T-helper 22 cell (primary cell): ENCODE measurements around the gene NUP205.
"Not testable (repeated sequence)": the region's sequence is repeated elsewhere in the genome, so short reads cannot be mapped to it uniquely, and the experiment has no call there.

Experiments
- DNase-seq: peaks from one replicate; pipeline ENCODE4 v3.0.0-alpha.2; 2020; ENCODE audit warnings: low read depth

Gene NUP205

DNA sequence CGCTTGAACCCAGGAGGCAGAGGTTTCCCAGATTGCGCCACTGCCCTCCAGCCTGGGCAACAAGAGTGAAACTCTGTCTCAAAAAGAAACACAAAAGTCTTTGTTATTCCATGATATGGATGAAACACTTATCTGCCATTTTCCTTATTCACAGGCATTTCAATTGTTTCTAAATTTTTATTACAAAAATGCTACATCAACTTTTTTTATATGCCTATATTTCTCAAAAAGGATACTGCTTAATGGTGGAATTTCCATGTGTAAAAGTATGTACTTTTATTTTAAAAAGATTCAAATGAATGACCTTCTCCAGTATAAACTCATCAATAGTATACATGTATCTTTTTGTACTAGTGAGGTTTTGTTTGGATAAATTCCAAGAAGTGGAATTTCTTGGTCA lies 62.7 kb downstream of the NUP205 start:
- DNase-seq = no peak

DNA sequence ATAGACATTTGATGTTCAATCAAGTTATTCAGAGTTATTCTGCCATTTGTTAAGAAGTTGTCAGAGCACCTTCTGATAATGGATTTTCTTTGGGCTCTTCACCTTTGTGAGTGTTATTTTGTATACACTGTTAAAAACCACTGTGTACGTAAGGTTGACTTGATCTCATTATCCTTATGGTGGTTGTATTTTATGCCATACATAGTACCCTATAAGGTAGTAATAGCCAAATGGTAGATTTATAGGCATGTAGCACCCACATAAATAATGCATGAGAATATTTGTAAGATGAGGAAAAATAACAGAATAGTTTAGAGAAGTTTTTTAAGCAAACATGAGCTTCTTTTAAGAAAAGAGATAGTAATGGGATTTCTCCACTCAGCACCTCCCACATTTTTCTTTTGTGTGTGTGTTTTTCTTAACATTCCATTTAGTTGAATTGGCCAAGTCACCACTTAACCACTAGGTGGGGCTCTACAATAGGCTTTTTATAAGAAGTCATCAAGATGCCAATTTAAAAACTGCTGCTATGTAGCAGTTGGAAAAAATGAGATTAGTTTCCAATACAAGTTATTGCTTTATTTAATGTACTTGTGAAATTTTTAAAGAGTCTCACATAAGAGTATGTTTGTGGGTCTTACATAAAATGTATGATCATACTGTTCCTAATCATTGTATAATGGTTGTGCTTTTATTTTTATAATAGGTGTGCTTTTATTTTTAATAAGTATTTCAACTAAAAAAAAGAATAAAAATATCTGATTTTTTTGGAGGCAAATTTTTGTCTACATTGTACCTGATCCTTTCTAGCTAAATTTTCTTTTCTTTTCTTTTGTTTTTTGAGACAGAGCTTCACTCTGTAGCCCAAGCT lies 63.5 kb downstream of the NUP205 start:
- no peak for DNase-seq

DNA sequence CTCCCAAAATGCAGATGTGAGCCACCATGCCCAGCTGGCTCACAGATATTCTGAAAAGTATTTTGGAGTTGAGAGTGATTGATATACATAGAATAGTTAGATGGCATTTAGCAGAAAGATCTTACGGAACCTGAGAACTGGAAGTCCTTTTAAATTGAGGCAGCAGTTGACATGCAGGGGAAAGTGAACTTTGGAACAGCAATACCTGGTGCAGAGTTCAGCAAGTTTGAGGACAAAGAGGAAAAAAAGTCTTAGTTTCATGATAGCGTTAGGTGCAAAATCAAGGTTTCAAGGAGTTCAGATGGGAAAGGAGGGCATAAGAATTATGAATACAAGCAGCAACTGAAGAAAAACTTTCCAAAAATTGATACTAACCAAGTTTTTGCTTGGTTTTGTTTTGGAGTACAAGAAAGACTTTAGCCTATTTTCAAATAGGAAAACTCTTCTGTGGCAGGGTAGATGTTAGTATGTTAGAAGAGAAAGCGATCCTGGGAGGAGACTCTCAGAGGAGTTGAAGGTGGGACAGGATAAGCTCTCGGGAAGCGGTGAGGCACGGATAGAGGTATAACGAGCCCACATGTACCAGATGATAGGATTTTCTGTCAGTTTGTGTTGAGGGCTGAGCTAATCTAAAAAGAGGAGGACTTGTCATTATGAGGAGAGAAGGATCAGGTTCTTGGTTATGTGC lies 76.6 kb downstream of the NUP205 start:
- DNase-seq = no peak

DNA sequence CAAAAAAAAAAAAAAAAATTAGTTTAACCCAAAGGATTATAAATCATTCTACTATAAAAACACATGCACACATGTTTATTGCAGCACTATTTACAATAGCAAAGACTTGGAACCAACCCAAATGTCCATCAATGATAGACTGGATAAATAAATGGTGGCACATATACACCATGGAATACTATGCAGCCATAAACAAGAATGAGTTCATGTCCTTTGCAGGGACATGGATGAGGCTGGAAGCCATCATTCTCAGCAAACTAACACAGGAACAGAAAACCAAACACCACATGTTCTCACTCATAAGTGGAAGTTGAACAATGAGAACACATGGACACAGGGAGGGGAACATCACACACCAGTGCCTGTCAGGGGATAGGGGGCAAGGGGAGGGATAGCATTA lies 82.0 kb downstream of the NUP205 start:
- not testable (repeated sequence) for DNase-seq

DNA sequence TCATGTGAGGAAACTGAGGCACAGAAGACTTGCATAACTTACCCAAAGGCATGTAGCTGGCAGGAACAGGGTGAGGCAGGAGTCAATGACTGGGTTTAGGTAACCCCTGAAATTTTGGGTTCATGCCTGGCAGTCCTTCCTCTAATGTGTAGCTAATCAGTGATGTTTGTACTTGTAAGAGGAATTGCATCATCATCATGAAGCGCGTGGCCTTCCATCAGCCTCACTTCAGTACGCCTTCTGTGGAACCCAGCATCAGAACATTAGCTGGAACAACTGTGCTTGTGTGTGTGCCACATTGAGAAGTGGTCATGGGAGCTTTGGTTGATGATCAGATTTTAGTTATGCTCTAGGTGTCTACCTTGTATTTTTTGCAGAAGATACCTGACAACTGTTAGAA lies 86.4 kb downstream of the NUP205 start:
- DNase-seq = no peak

DNA sequence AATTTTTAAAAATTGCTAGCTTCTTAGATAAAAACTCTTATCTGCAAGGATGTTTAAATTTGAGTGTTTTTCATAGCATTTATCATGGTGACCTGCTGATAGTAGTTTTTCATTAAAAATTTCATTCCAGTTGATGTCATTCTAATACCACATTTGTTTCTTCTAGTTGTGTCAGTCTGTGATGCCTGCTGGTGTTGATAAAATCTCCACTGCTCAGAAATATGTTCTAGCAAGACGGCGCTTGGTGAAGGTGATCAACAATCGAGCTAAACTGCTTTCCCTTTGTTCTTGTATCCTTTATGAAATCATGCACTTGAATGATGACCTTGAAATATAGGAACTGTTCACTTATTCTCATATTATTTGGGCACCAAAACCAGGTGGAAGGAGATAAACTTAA lies 87.0 kb downstream of the NUP205 start:
- DNase-seq = no peak

DNA sequence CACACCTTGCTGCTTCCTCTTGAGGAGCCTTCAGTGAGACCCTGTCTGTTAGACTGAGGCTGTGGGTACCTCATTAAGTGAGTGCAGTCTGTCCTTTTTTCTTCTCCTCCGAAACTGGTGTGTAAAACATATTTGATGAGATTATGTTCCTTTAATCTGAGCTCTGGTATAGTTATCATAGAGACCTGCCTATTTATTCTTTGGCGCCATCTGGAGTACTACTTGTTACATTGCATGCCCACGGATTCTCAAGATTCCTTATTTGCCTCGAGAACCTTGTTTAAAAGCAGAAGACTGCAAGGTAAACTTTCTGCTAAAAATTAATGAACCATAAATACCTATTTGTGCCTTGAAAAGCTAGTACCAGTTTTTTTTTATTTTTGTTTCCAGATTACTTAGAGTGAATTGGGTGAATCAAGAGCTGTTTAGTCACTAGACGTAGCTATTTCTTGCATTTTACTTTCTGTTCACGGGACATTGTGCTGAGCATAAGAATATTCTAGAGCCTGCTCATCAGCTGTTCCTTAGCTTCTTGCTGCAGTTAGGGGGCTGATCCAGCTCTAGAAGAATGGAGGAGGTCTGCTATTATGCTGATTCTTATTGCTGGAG lies 87.7 kb downstream of the NUP205 start:
- no peak for DNase-seq

DNA sequence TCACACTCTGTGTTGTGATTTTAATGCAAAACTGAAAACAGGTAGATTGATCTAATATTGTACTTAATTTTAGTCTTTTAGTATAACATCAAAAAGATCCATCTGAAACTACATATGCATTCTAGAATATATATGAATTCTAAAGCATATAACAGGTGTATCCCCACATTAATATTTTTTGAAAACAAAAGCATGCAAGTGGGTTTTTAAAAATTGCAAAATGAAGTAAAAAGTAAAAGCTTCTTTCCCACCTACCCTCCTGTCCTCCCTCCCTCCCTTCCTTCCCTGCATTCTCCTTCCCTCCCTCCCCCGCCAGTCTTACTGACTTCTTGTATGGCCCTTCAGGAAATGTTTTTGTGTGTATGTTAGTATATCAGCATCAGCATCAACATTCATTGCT lies 90.0 kb downstream of the NUP205 start:
- DNase-seq = no peak

DNA sequence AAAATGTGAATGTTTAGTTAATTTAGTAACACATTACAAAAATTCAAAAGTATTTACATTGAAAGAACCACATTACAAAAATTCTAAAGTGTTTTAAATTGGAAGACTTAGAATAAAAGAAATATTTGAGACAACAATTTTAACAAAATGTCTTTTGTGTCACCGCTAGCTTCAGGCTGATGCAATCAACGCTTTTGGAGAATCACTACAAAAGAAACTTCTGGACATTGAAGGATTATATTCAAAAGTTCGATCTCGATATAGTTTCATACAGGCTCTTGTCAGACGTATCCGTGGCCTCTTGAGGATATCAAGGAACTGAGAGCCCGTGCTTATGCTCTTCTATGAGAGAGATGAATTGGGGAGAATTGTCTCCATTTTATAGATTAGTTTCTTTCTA lies 90.5 kb downstream of the NUP205 start:
- no peak for DNase-seq

DNA sequence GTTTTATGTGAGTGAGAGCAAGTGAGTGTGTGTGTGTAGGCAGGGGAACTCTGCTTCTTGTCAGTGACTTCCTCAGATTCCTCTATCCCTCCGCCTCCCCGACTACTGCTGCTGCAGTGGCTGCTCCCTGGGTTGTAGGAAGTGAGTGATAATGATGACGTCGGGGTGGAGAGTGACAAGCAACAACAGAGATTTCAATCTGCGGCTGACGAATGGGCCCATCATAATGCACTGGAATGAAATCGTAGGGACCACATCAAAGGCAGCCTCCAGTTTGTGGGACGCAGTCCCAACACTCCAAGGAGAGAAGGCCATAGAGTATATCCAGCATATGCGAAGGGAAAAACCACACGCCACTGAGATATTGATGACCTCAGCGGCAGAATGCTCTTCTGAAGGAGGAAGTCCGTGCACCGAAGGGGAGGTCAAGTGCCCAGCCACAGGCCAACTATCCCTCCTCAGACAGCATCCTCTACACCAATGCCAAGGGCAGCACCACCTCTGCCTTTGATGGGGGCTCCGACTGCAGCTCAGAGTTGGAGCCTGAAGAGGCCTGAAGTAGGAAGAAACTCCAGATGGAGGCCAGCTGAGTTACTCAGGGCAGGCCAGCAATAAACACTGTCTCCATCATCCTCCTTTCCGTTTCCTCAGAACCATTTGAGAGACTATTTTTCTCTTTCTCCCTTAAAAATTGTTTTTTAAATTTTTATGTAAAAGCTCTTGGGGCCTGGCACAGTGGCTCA lies 93.3 kb downstream of the NUP205 start:
- DNase-seq = no peak

DNA sequence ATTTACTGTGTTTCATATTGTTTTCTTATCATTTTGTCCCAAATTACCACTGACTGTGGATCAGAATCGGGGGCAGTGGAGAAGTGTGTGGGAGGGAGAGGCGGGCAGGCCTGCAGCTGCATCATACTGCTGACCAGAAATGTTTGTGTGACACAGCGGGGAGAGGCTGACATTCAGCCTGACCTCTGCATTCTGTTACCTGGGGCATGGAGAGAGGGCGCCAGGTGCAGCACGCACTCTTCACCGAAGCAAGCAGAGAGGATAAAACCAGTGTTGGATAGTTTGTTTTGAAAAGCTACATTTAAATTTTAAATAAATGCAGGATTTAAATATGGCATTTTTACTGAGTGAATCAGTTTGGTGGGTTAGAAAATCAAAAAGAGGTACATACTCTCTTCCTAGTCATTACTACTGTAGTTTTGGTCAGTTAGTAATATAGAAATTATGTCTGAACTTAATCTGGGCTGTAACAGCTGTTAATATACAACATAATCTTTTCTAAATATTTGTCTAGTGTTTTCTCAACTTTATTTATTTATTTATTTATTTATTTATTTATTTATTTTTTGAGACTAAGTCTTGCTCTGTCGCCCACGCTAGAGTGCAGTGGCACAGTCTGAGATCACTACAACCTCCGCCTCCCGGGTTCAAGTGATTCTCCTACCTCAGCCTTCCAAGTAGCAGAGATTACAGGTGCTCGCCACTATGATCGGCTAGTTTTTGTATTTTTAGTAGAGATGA lies 95.8 kb downstream of the NUP205 start:
- no peak for DNase-seq

DNA sequence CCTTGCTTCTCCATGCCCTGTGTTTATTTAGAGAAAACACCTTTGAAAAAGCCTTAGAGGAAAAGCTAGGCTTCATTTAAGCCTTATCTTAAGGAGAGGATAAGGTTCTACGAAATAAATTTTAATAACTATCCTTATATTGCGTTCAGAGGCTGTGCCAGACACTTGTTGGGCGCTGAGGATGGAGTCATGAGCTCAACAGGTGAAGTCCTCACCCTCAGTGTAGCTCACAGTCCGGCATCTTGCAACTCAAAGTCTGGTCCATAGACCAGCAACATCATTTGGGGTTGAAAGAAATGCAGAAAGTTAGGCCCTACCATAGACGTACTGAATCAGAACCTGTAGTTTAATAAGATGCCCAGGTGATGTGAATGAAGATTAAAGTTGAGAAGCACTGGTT lies 100.8 kb downstream of the NUP205 start:
- no peak for DNase-seq

DNA sequence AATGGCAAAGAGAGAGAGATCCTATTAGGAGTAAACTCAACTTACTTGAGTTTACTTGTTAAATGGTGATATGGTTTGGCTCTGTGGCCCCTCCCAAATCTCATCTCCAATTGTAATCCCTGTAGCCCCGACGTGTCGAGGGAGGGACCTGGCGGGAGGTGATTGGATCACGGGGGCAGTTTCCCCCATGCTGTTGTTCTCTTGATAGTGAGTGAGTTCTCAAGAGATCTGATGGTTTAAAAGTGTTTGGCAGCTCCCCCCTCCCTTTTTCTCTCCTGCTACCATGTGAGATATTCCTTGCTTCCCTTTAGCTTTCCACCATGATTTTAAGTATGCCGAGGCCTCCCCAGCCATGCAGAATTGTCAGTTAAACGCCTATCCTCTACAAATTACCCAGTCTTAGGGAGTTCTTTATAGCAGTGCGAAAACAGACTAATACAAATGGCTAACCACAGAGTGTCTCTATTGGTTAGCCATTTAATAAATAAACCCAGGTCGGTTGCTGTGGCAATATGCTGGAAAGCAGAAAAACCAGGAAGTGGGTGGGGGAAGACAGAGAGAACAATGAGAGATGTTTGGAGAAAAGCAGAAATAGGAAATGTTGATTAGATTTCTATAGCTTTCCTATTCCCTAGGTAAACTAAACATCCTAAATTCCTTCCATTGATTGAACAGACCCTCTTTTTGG lies 101.6 kb downstream of the NUP205 start:
- no peak for DNase-seq

DNA sequence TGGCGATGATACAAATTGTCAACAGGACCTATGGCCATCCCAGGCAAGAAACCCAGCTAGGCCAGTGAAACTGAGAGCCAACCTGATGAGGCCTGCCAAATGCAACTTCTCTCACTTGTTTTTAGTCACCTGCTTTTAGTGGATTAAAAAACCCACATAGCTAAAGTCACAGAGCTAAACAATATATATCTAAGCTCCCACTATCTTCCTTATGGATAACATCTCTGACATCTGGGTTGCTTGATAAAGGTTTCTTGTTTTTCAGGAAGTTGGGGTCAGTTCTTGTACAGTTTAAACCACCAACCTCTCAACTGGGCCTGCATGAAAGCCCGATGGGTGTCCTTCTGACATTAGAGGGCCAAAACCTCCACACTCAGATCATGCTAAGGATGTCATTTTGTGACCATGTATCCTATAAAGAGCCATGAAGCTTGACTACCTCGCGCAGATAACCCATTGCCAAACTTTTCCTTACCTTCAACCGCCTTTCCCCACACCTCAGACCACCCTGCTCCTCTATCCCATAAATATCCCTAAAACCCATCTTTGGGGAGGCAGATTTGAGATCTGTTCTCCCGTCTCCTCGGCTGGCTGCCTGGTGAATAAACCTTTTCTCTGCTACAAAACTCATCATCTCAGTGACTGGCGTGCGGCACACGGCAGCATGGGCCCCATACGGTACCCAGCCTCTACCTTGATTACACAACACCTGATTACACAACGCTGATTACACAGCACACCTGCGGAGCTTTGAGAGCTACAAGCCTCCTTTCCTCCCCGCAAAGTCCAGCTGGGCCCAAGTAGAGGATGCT lies 103.8 kb downstream of the NUP205 start:
- DNase-seq = no peak

DNA sequence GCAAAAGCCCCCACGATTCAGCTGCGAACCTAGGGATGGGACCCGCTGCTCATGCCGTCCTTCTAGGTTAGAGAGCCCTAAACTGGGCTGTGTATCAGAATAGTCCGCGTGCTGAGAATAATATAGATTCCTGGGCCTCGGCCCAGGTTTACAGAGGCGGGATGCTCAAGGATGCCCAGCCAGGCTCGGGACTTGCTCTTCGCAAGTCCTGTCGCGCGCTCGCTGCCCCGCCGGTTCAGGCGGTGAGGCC lies 104.3 kb downstream of the NUP205 start:
- DNase-seq = no peak

DNA sequence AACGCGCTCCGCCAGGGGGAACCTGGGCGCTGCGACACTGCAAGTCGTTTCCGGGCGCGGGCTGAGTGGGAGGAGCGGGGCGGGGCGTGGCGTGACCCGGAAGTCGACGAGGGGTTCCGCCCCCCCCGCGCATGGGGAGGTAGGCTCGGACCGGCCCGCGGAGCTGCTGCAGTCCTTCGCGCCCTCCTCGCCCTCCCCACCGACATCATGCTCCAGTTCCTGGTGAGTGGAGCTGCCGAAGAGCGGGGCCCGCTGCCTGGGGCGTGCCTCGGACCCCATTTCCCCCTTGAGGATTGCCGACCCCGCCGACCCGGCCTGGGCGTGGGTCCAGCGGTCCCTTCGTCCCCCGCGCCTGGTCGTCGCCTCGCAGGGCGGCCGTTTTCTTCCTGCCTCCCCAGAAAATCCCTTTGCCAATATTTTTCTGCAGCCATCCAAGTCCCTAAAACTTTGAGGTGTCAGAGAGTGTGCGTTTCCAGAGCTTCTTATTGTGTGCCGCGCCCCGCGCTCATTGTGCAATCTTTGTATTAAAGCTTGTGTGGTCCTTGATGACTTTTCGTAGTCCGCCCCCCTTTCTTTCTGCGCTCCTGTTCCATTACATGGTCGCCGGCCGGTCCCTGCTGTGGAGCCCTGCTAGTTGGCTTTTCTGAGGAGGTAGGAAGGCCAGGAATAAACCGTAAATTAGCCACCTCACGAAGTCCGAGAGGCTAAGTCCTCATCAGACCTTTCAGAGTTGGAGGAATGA lies 104.8 kb downstream of the NUP205 start, which contains the start of gene STMP1:
Gene STMP1, plus strand, starts transcription at position 142 of the 742 bp plus-strand sequence.
- peak; percentile 88 for DNase-seq

DNA sequence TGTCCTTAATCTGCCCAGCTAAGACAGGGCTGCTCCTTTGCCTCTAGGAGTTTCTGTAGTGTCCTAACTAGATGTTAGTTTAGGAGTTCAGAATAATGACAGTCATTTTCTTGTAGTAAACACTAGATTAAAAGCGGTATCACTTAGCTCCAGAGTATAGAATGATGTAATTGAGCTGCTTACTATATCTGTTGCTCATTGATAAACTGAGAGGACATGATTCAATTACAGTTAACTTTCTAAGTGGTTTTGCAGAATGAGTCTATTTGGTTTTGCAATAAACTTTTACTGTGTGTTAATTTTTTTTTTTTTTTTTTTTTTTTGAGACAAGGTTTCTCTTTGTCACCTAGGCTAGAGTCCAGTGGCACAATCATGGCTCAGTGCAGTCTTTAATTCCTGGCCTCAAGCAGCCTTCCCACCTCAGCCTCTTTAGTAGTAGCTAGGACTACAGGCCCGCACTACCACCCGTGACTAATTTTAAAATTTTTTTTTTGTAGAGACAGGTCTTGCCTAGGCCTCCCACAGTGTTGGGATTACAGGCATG lies 106.4 kb downstream of the NUP205 start:
- DNase-seq = no peak

DNA sequence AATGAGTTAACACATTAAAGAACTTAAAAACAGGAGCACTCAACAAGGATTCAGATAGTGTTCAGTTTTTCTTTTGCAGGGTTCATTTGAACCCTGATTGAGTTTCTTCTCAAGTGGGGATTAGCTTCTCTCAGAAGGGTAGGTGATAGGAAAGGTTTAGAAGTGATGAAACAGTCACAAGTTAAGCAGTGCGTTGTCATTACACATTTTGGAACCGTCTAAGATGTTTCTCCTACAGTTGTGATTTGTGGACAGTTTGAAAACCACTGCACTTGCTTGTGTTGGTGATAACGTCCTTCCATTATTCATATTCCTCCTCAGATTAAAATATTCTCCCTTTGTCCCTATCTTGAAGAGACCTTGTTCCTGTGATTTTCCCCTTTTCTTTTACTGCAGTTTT lies 107.3 kb downstream of the NUP205 start:
- no peak for DNase-seq

DNA sequence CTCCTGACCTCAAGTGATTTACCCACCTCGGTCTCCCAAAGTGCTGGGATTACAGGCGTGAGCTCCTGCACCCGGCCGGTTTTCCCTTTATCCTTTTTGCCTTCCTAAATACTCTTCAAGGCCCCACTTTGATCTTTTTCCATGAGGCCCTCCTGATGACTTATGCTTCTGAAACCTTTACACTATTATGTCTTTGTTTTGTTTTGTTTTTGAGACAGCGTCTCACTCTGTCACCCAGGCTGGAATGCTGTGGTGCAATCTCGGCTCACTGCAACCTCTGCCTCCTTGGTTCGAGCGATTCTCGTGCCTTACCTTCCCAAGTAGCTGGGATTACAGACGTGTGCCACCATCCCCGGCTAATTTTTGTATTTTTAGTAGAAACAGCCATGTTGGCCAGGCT lies 108.4 kb downstream of the NUP205 start:
- no peak for DNase-seq

DNA sequence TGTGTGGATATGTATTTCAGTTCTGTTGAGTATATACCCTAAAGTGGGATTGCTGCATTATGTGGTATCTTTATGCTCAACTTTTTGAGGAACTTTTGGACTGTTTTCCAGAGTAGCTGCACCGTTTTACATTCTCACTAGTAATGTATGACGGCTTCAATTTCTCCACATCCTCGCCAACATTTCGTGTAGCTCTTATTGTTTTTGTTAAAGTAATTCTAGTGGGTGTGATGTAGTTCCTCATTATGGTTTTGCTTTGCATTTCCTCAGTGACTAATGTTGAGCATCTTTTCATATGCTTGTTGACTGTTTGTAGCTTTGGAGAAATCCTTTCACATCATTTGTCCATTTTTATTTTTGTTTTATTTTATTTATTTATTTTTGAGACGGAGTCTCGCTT lies 109.1 kb downstream of the NUP205 start:
- no peak for DNase-seq
